GM19372 (cell line): Measurements from ENCODE around the gene SLC10A6.
"Not testable (repeated sequence)": the region's sequence is repeated elsewhere in the genome, so short reads cannot be mapped to it uniquely, and the experiment has no call there.

Experiments
- ATAC-seq: cut with Tn5 transposase; IDR thresholded peaks from one replicate; pipeline ENCODE4 v1.9.1; 2021; ENCODE audit warnings: mild to moderate bottlenecking, low read depth, moderate library complexity; ENCODE audit not compliant: unreplicated experiment

The SLC10A6 gene

GRCh38 chr4:86848732-86849619 lies at the start of gene SLC10A6:
Gene SLC10A6 (minus strand): TSS chr4:86849384. CDS start chr4:86849115, 269 bp downstream.
- no peak for ATAC-seq

DNA sequence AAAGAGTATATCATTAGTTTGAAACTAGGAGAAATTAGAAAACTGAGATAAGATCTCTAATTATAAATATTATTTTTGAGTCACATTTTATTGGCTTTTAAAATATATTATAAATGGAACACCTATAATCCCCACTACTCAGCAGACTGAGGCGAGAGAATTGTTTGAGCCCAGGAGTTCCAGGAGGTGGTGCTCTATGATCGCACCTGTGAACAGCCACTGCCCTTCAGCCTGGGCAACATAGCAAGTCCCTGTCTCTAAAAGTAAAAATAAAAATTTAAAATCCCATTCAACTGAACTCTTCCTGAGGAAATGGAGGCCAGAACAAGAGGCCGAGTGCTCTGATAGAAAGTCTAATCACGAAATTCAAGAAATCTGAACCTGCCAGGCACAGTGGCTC lies 49.4 kb upstream of the SLC10A6 start:
- no peak for ATAC-seq

GRCh38 chr4:86896596-86896995 lies 47.4 kb upstream of the SLC10A6 start:
- ATAC-seq: no peak

- no peak for ATAC-seq
These were observed 46.7 kb upstream of the SLC10A6 start for GRCh38 chr4:86895692-86896488.

- ATAC-seq: no peak
These were observed 45.3 kb upstream of the SLC10A6 start for GRCh38 chr4:86894455-86894854.

DNA sequence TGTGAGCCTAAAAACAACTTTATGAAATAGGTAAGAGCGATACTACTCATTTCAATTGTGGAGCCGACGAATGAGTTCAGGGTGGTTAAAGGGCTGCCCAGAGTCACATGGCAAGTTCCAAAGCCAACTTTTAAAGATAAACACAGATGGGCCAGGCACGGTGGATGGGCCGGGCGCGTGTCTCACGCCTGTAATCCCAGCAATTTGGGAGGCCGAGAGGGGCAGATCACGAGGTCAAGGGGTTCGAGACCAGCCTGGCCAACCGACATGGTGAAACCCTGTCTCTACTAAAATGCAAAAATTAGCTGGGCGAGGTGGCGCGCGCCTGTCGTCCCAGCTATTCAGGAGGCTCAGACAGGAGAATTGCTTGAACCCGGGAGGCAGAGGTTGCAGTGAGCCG lies 44.0 kb upstream of the SLC10A6 start:
- no peak for ATAC-seq

DNA sequence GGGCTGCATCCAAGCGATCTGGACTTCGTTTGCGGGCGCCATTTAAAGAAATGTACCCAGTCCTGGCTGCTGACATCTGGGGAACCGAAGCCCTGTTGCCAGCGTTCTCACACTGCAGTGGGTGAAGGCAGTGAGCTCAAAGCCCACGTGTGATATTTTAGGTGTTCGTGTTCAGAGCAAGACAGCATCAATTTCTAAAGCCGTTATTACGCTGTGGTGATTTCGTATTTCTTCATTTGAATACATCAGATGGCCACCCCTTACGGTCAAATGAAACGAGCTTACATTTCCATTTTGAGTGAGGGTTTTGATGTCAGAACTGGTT lies 43.4 kb upstream of the SLC10A6 start:
- ATAC-seq: peak; percentile 21

DNA sequence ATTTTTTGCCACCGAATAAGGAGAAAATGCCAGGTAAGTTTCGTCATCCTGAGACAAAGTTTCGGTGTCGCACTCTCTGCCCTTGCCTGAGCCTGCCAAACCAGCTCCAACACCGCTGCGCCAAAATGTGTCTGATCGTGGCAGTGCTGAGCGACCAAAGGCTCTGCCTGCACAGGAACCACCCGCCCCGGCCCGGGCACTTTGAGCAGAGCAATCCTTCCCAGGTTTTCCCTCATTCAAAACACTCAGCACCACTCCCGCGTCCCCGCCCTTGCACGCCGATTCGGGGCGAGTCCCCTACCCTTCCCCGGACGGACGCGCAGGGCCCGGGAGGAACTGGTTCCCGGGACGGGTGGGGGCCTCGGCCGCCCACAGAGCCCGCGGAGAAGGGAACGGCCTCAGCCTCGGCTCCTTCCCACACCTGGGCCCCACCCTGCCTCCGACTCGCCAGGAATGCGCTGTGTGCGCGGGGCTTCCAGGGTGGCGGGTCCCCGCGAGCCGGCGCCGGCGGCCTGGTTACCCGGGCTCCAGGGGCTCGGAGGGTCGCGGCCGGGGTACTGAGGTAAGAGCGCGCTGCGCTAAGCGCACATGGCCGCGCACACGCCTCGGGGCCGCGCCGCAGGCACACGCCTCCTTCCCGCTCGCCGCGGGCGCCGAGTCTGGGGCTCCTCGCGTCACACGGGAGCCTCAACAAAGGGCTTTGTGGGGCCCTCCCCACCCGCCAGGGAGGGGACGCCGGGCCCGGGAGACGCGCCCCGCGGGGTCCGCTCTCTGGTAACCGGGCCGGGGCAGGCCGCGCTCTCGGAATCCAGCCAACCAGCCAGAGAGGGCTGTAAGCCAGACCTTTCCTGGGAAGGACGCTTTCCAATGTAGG lies 42.8 kb upstream of the SLC10A6 start, which contains the start of gene C4orf36:
C4orf36 (minus strand) TSS at position 661 of the 874 bp plus-strand sequence. CDS start 902 bp downstream, outside the sequence.
- ATAC-seq: peak; percentile 60

GRCh38 chr4:86890790-86891189 lies 41.6 kb upstream of the SLC10A6 start:
- no peak for ATAC-seq

- no peak for ATAC-seq
These were observed 30.5 kb upstream of the SLC10A6 start for GRCh38 chr4:86879641-86880040.

DNA sequence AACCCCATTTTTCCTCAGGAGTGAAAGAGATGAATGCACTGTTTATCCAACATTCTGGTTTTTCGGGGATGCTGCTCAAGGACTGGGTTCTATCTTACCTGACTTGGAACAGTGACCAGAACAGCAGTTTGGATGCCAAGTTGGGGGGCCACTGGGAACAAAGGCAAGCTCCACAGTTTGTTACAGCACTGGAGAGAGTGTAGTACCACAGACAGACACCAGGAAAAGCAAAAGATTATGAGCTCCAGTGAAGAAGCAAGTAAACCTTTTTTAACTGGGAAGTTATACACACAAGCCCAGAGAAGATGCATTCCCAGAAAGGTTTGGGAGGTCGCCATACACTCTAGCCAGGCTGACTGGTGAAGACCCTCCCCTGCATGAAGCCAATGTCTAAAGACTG lies 29.5 kb upstream of the SLC10A6 start:
- no peak for ATAC-seq

- ATAC-seq: no peak
These were observed 27.9 kb upstream of the SLC10A6 start for GRCh38 chr4:86876894-86877685.

DNA sequence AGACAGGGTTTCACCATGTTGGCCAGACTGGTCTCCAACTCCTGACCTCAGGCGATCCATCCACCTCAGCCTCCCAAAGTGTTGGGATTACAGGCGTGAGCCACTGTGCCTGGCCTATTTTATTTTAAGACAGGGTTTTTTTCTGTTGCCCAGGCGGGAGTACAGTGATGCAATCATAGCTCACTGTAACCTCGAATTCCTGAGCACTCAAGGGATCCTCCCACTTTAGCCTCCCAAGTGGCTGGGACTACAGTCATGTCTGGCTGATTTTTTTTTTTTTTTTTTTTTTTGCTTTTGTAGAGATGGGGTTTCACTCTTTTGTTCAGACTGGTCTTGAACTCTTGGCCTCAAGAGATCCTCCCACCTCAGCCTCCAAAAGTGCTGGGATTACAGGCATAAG lies 26.3 kb upstream of the SLC10A6 start:
- ATAC-seq: not testable (repeated sequence)

GRCh38 chr4:86872135-86872534 lies 23.0 kb upstream of the SLC10A6 start:
- ATAC-seq: no peak

GRCh38 chr4:86870442-86871069 lies 21.4 kb upstream of the SLC10A6 start:
- no peak for ATAC-seq

DNA sequence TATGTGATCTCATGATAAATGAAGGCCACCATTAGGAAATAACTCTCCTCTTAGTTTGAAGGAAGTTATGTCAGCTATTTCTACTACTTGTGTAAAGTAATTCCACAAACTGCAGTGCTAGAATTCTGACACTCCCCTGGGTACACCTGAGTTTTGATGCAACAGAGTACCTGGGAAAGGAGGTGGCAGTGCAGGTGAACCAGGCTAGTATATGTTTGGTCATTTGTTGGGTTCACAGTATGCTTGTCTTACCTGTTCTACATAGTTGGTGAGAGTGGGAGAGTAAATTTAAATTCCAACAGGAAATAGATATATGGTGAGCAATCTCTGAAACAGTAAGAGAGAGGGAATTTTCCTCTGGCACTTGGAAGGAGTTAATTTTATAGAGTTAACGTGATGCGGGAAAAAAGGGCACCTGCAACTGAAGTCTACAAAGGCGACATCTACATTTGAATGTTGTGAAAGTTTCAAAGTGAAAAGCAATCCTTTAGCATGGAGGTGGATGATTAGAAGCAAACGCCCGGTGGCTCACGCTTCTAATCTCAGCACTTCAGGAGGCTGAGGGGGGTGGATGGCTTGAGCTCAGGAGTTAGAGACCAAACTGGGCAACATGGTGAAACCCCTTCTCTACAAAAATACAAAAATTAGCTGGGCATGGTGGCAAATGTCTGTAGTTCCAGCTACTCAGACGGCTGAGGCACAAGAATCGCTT lies 8.3 kb upstream of the SLC10A6 start:
- no peak for ATAC-seq

GRCh38 chr4:86856896-86857295 lies 7.7 kb upstream of the SLC10A6 start:
- ATAC-seq: no peak

- no peak for ATAC-seq
These were observed 6.4 kb upstream of the SLC10A6 start for GRCh38 chr4:86855572-86855971.

- no peak for ATAC-seq
These were observed 4.0 kb upstream of the SLC10A6 start for GRCh38 chr4:86853209-86853608.
